Ammon's horn (tissue), 1 donor: Measurements from ENCODE around the gene NABP1.

Experiments used
- DNase-seq: peaks from one replicate; pipeline ENCODE4 v3.0.0-alpha.2; 2016; ENCODE audit warnings: low spot score

Gene NABP1

DNA sequence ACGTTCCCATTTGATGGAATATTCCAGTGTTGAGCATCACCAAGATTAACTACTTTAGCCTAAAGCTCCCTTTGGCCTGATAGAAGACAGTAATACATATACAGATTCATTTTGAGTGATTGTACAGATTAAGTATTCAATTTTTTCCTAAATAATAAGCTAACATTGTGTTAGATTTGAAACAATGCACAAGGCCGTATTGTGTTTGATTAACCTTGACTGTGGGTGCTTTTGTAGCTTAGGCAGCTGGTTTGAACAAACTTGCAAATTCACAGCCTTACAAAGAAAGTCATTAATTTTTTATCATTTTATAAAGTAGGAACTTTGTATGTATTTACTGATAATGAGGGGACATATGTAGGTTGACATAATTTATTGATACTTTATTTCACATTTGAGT, 29.6 kb downstream of the NABP1 start:
- no peak for DNase-seq

DNA sequence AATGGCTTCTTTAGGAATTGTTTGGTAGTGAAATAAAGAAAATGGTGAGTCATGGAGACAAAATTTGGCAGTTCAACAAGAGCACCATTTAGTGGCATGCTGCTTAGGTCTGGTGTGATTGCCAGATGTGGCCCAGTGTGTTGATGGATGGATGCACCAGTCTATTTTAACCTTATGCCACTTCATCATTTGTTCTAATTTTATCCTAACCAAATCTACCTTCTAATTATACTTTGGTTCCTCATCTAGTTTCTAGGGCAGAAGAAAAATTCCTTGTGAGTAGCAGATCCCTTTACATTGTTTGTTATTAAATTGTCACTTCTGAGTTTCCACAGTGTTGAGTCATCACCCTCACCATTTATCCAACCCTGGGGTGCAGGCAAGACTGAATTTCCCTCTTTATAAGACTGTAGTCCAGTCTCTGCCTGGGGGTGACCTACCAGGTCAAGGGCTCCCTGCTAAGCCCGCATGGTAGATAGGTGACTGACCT, 32.5 kb downstream of the NABP1 start:
- DNase-seq: no peak

DNA sequence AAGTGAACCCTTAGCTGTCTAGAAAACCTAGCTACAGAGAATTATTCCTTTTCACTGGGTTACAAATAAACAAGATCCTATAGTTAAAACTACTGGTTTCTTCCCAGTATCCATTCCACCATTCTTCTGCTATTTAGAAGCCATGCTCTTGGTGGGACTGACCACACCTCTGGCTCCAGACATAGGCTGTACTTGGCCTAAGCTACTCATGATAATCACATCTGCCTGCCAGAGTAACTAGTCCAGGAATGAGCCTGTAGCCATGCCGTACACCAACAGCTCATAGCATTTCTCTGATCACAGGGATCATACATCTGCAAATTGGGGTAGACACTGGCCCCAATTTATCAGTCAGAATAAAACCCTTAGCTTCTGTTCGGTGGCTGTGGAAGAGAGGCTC, 33.7 kb downstream of the NABP1 start:
- no peak for DNase-seq

DNA sequence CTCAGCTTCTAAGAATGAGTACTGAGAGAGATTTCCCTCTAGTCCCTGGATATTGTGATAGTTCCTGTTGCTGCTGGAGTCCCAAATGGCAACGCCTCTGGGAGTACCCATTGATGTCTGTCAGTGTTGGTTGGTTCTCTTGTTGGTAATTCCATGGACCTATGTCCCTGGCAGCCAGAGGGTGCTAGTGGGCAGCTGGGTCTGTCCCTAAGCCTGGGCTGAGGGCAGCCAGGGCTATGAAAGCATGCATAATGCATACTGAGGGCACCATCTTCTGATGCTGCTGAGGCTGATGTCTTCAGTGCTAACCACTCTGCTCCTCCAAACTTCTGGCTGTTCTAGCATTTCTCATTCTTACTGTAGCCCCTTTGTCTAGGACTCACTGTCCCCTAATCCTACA, 35.9 kb downstream of the NABP1 start:
- DNase-seq: no peak

DNA sequence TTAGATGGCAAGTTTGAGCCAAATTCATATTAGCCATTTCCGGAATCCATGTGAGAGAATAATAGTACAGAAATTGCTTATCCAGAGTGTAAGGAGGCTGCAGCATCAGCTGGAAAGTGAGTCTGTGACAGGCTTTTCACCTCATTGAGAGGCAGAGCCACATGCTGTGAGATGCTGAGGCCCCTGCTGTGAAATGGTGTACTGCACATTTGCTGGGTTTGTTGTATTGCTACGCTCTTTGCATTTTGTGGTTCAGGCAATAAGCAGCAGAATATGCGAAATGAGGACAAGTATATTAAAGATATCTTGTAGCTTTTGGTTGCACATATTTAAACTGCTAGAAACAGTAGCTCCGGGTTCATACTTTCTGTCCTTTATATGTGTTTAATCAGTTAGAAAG, 37.0 kb downstream of the NABP1 start:
- no peak for DNase-seq

DNA sequence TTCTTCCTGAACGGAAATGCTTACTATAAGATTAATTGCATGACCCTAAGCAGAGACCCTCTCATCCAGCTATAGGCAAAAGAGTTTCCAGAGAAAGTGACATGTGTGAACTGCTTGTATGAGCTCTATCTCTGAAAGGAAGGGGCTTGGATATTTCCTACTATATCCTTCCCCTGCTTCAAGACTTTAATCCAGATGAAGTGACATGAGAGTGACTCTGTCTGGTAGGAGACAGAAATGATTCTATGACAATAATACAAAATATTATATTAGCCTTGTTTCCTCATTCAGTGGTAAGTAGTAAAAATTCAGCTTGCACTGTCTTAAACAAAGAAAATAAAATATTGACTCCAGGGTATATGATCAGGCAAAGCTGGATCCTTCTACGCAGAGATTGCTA, 37.5 kb downstream of the NABP1 start:
- DNase-seq: no peak

DNA sequence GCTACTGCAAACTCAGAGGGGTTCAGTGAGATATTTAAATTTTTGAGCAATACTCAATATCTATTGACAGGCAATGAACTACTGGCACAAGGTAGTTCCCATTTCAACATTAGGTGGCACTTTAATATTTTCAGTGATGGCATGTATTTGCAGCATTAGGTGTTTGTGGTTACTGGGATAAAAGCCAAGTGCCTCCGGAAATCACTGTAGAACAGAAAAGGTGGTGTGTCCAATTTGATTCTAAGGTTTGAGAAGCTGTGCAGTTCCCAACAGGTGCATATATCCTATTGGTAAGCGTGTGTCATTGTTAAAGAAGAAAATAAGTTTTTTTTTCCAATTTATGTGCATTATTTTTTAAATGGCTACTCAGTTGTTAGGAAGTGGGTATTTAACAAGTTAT, 41.3 kb downstream of the NABP1 start:
- no peak for DNase-seq

DNA sequence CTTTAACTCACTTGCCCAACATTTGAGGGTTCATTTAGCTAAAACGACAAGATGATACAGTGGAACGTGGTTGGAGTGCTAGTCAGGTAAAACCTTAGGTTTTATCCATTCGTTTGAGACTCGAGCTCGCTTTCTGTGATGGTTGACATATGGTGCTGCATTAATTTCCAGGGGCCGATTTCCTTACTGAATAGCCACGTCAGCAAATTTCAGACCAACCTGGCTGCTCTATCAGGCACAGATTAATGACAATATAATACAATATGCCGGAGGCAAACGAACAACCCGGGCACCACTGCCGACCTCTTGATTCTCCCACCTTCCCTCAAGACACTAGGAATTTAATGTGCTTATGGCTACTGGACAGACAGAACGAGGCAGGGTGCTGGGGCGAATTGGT, 42.0 kb downstream of the NABP1 start:
- DNase-seq: no peak

DNA sequence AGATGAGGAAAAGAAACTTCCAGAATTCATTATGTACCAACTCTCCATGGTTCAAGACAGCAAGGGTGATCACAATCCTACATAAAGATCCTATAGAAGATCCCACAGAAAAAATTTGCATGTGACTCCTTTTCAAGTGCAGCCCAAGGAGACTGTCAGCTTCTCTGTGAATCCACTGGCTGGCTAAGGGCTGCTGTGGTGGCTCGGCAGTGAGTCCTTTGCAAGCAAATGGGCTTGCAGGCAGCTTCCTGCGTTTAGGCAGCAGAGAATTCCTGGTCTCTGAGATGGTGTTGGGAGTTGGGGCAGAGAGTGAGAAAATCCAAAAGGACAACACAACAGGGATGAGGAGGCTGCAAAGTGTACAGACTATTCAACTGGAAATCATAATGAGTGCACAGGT, 43.4 kb downstream of the NABP1 start:
- no peak for DNase-seq

DNA sequence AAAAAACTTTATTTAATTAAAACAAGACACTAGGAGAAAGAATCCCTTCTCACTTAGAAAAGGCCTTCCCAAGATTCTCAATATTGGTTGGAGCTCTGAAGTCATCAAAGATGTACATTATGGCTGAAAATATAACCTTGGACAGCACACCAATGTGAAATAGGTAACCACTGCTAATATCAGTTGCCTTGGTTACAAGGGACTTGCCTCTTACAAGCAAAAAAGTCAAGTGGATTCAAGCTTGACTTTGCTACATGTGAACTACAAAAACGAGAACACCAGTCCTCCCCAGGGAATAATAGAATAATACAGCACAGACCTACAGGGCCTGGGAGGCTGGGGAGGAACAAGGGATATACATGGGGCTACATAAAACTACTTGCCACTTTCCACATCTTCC, 46.1 kb downstream of the NABP1 start:
- no peak for DNase-seq

DNA sequence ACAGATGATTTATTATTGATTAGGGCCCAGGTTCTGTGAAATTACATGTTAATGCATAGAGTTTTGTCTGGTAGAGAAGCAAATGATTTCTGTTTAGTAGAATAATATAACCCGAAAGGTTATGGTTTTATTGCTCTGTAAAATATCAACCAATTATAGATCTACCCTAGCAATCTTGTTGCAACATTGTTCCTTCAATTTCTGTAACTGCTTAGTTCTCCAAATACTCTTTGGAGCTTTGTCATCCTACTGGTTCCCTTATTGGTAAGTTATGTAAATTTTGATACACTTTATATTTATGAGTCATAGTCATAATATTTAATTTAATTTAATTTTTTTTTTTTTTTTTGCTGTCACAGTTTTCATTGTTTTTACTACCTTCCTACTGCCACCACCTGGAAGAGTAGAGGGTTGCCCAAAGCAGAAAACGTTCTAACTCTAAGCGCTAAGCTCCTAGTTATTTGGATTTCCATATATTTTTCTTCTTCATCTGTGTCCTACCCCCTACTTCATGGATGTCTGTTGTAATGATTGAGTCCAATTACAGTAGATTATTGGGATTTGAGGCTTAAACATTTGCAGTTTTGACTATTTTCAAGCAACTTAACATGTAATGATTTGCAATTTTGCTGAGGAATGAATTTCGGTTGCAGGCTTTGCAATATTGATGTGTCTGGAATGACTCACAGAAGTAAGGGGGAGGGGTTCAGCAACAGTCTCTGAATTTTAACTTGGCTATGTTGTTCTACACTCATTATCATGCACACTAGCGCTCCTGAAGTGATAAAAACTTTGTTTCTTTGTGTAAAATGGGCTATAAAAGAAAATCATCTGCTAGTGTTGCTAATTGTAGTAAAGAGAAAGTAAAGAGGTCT, 51.1 kb downstream of the NABP1 start:
- no peak for DNase-seq

DNA sequence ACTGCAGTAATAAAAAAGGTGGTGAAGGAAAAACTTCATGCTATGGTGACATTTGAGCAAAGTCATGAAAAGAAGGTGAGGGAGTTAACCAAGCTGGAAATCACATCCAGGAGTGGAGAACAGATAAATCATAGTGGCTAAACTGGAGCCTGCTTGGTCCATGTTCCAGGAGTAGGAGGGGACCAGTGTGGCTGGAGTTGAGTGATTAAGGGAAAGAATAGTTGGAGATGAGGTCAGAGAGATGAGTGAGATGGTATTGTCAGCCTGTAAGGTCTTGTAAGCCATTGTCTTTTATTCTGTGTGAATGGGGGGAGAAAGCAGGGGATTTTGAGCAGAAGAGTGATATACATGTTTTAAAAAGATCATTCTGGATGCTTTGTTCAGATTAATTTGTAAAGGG, 52.3 kb downstream of the NABP1 start:
- no peak for DNase-seq
